Esophagus squamous epithelium (tissue), 4 donors: ENCODE measurements around the gene THSD7B.

Source experiments
- CTCF ChIP-seq, 6 experiments: fragments of 450-650 bp in 4 of 6; fragments of 200-600 bp in 2 of 6; sonication (generic) in 2 of 6; IDR thresholded peaks; one replicate each; pipeline ENCODE4 v1.5.1; 2016 to 2019; ENCODE audit warnings: antibody characterized with exemption in 6 of 6, mild to moderate bottlenecking in 4 of 6, moderate library complexity in 4 of 6
- POLR2A ChIP-seq, 4 donors: fragments of 450-650 bp; IDR thresholded peaks; one replicate each; pipeline ENCODE4 v1.6.1; 2017; ENCODE audit warnings: antibody characterized with exemption in 4 of 4, mild to moderate bottlenecking in 4 of 4, moderate library complexity in 3 of 4

DNA sequence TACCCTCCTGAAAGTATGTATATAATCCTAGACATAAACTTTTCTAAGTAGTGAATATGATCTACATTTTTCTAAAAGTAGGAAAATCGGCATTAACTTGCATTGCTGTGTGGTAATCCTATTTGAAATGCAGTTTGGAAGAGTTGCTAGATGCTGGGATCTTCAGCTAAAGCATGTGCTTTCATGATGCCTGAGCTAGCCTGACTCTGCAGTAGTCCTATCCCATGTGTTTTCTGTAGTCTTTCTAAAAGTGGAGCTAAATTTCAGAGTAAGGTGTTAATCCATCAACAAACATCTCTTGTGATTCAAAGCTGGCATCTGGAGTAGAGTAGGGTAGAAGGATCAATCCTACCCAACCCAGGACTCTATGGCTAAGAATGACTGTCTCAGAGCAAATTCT lies 229.4 kb downstream of the THSD7B start:
- no peak for TF ChIP-seq CTCF (IDR thresholded peaks at IDR 0.05)
- TF ChIP-seq POLR2A (IDR thresholded peaks at IDR 0.05), result no peak
